Upper lobe of right lung (tissue), 1 donor: ENCODE measurements around the gene TOR1B. TPM values are rescaled to one million over a fixed set of nuclear protein-coding genes. Genes with fewer than 3 reads are reported as not detected.

ENCODE experiments used
- ATAC-seq: fragments of 200-7000 bp; cut with Tn5 transposase; one replicate; pipeline ENCODE4 v1.9.1; 2020; ENCODE audit warnings: mild to moderate bottlenecking, moderate library complexity
- DNase-seq: peaks from one replicate; pipeline ENCODE4 v3.0.0-alpha.2; 2020
- H3K27ac ChIP-seq: fragments of 200-600 bp; one replicate; pipeline ENCODE4 v1.8.0; 2022
- H3K27me3 ChIP-seq: fragments of 200-600 bp; one replicate; pipeline ENCODE4 v1.8.0; 2022; ENCODE audit warnings: mild to moderate bottlenecking
- H3K36me3 ChIP-seq: fragments of 200-600 bp; one replicate; pipeline ENCODE4 v1.8.0; 2022
- H3K4me1 ChIP-seq: fragments of 200-600 bp; one replicate; pipeline ENCODE4 v1.8.0; 2022
- H3K4me3 ChIP-seq: fragments of 200-600 bp; one replicate; pipeline ENCODE4 v1.8.0; 2022; ENCODE audit warnings: mild to moderate bottlenecking
- H3K9me3 ChIP-seq: fragments of 200-600 bp; one replicate; pipeline ENCODE4 v1.8.0; 2022
- CTCF ChIP-seq: fragments of 200-600 bp; IDR thresholded peaks from one replicate; pipeline ENCODE4 v1.8.0; 2022; ENCODE audit warnings: antibody characterized with exemption
- intact Hi-C: fragments of 100-400 bp; cut with DNase I; formaldehyde crosslinking; loops from one replicate; pipeline ENCODE4 v1.11.0; 2022
- total RNA-seq: library from RNA; stranded (reverse); fragmentation: NEBNext Ultra II Directional; extraction: Animal tissue kit (Norgen Biotek cat#: 25700); gene quantifications from one replicate; pipeline ENCODE4 v1.2.1, GENCODE V29; 2021
- donor health status: DM: no; HTN: yes; CAD: no; lungs with severe emphysema.

Gene TOR1B
- total RNA-seq, 1 donor from 2014 or later: 26.0 TPM

GRCh38 chr9:129803676-129804060 lies 684 bp downstream of the TOR1B start:
- TF ChIP-seq CTCF: no peak
- peak overlapping the region; percentile 77 for H3K4me3 ChIP-seq
- ATAC-seq (no peak), DNase-seq (no peak)
- intact Hi-C loops: no loop called here
- H3K36me3 ChIP-seq: peaks cover 7% of the 10 kb centered on the region
- peaks cover 11% of the 10 kb centered on the region for H3K4me1 ChIP-seq
- no peaks in the 10 kb centered on the region for H3K9me3 ChIP-seq
- H3K27ac ChIP-seq: peak overlapping the region; percentile 87
- H3K27me3 ChIP-seq: no peaks in the 10 kb centered on the region

GRCh38 chr9:129806061-129806460 lies 3.1 kb downstream of the TOR1B start:
- Histone ChIP-seq H3K27me3 (no peaks in the 10 kb centered on the region), H3K4me3 (no peak overlapping the region), H3K36me3 (peaks cover 29% of the 10 kb centered on the region), H3K9me3 (no peaks in the 10 kb centered on the region), H3K4me1 (peaks cover 11% of the 10 kb centered on the region), H3K27ac (no peak overlapping the region)
- DNase-seq (no peak), ATAC-seq (no peak)
- intact Hi-C loops: no loop called here
- TF ChIP-seq CTCF: no peak

- TF ChIP-seq CTCF: no peak
- Histone ChIP-seq H3K4me3 (no peak overlapping the region), H3K36me3 (peaks cover 52% of the 10 kb centered on the region), H3K27me3 (no peaks in the 10 kb centered on the region), H3K4me1 (peaks cover 5% of the 10 kb centered on the region), H3K27ac (no peak overlapping the region), H3K9me3 (no peaks in the 10 kb centered on the region)
- intact Hi-C loops: no loop called here
- no peak for ATAC-seq
- DNase-seq: no peak
Measured at GRCh38 chr9:129809346-129809745, 6.4 kb downstream of the TOR1B start.

DNA sequence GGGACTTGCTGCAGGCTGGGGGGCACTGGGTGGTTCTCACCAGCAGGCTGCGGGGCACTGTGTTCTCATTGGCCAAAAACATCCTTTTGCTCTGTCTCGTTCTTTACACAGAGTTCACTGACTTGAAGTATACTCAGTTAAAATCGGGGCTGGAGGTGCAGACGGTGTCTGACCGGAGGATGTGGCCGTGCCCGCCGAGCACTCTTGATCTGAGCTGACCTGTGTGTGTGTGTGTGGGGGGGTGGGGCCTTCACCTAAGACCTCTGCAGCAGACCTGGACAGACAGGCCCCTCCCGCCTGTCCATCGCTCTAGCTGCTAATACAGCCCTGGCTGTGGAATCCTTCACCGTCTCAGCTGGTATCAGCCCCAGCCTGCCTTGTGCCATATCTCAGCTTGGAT lies 7.1 kb downstream of the TOR1B start:
- no peaks in the 10 kb centered on the region for H3K27me3 ChIP-seq
- H3K4me1 ChIP-seq: peaks cover 5% of the 10 kb centered on the region
- intact Hi-C loops: no loop called here
- TF ChIP-seq CTCF: no peak
- H3K9me3 ChIP-seq: no peaks in the 10 kb centered on the region
- no peak overlapping the region for H3K4me3 ChIP-seq
- peaks cover 52% of the 10 kb centered on the region for H3K36me3 ChIP-seq
- no peak for DNase-seq
- H3K27ac ChIP-seq: no peak overlapping the region
- no peak for ATAC-seq

DNA sequence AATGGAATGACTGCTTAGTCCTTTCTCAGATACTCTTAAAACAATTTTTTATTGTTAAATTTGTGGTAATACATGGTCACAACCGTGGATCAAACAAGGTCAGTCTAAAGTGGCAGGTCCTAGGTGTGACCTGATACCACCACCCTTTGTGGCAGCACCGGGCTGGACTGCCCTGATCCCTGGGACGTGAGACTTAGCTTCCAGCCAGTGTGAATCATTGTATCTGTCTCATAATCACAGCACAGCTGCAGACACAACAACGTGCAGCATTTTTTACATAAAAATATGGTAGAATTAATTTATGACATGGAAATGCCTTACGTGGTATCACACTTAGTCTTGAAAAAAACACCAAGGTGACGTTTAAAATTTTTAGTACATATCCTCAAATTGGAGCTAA lies 7.8 kb downstream of the TOR1B start:
- Histone ChIP-seq H3K27ac (no peak overlapping the region), H3K4me1 (peaks cover under 1% of the 10 kb centered on the region), H3K36me3 (peaks cover 57% of the 10 kb centered on the region), H3K9me3 (no peaks in the 10 kb centered on the region), H3K27me3 (no peaks in the 10 kb centered on the region), H3K4me3 (no peak overlapping the region)
- ATAC-seq (no peak), DNase-seq (no peak)
- TF ChIP-seq CTCF: no peak
- intact Hi-C loops: no loop called here

GRCh38 chr9:129811967-129812363 lies 9.0 kb downstream of the TOR1B start:
- intact Hi-C loops: no loop called here
- Histone ChIP-seq H3K9me3 (no peaks in the 10 kb centered on the region), H3K27me3 (no peaks in the 10 kb centered on the region), H3K4me3 (no peak overlapping the region), H3K4me1 (no peaks in the 10 kb centered on the region), H3K36me3 (peaks cover 68% of the 10 kb centered on the region), H3K27ac (no peak overlapping the region)
- no peak for TF ChIP-seq CTCF
- DNase-seq (no peak), ATAC-seq (no peak)
